AG04450 (cell line): ENCODE results near the gene MAD1L1. TPM values are rescaled to one million over a fixed set of nuclear protein-coding genes. Genes with fewer than 3 reads are reported as not detected.
A peak's percentile ranks its signal among the peaks of the same experiment; 100 is the strongest.

Source experiments
- CTCF ChIA-PET: fragments of 300-600, 350-600 bp; formaldehyde crosslinking; extraction: SDS; loops from one replicate; lab custom pipeline; 2022; ENCODE audit warnings: antibody characterized with exemption, inconsistent platforms; lab: Charles Lee
- POLR2A ChIA-PET: fragments of 350-600 bp; formaldehyde crosslinking; extraction: SDS; loops from one replicate; lab custom pipeline; 2021; ENCODE audit warnings: antibody characterized with exemption, inconsistent platforms; lab: Yijun Ruan, JAX
- DNase-seq: peaks from one replicate; pipeline ENCODE4 v3.0.0-alpha.2; 2011; ENCODE audit warnings: low read depth, low spot score
- H3K27ac ChIP-seq: one replicate; pipeline ENCODE4 v1.5.1; 2012; ENCODE audit warnings: low read depth, low read length, control low read depth
- H3K27me3 ChIP-seq: one replicate; pipeline ENCODE4 v1.6.0; 2012; ENCODE audit warnings: low read length; ENCODE audit not compliant: control insufficient read depth, insufficient read depth
- H3K4me3 ChIP-seq: 2 replicates; pipeline ENCODE4 v1.5.1; 2011; ENCODE audit warnings: mild to moderate bottlenecking, low read depth, low read length, control low read depth
- H3K9me3 ChIP-seq: 2 replicates; pipeline ENCODE4 v1.5.1; 2012; ENCODE audit warnings: low read length; ENCODE audit not compliant: control insufficient read depth, insufficient read depth
- polyA plus RNA-seq: library from polyadenylated mRNA; depleted of rRNA; stranded (reverse); fragments of >200 nt; gene quantifications from 2 replicates; pipeline ENCODE4 v1.2.3, GENCODE V29; 2011
- TF ChIP-seq, protein P1 (sequence below): IDR thresholded peaks from 2 replicates; pipeline ENCODE4 v1.5.1; 2011; ENCODE audit warnings: low read depth, low read length, control low read depth, inconsistent platforms

The MAD1L1 gene
- polyA plus RNA-seq, 1 experiment: 11.9 TPM

DNA sequence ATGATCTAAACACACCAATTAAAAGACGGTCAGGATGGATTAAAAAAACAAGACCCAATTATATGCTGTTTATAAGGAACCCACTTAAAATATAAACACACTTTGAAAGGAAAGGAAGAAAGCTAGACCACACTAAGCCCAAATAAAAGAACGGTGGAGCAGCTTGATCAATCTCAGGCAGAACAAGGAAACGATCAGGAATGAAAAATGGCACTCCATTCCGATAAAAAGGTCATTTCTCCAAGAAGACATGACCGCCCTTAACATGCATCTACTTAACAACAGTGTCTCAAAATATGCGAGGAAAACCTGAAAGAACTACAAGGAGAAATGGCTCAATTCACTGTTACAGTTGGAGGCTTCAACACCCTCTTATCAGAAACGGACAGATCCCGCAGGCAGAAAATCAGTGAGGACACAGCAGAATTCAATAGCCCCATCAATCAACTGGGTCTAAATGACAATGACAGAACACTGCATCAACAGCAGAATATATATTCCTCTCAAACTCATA is 210.0 kb downstream of the MAD1L1 start:
- no peak for DNase-seq
- no peak overlapping the region for H3K27ac ChIP-seq
- no peaks in the 10 kb centered on the region for H3K27me3 ChIP-seq
- no peak overlapping the region for H3K4me3 ChIP-seq
- ChIA-PET CTCF (no interaction called here), POLR2A (no interaction called here)
- H3K9me3 ChIP-seq: peaks cover 6% of the 10 kb centered on the region
- TF ChIP-seq, protein P1, sequence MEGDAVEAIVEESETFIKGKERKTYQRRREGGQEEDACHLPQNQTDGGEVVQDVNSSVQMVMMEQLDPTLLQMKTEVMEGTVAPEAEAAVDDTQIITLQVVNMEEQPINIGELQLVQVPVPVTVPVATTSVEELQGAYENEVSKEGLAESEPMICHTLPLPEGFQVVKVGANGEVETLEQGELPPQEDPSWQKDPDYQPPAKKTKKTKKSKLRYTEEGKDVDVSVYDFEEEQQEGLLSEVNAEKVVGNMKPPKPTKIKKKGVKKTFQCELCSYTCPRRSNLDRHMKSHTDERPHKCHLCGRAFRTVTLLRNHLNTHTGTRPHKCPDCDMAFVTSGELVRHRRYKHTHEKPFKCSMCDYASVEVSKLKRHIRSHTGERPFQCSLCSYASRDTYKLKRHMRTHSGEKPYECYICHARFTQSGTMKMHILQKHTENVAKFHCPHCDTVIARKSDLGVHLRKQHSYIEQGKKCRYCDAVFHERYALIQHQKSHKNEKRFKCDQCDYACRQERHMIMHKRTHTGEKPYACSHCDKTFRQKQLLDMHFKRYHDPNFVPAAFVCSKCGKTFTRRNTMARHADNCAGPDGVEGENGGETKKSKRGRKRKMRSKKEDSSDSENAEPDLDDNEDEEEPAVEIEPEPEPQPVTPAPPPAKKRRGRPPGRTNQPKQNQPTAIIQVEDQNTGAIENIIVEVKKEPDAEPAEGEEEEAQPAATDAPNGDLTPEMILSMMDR: no peak

DNA sequence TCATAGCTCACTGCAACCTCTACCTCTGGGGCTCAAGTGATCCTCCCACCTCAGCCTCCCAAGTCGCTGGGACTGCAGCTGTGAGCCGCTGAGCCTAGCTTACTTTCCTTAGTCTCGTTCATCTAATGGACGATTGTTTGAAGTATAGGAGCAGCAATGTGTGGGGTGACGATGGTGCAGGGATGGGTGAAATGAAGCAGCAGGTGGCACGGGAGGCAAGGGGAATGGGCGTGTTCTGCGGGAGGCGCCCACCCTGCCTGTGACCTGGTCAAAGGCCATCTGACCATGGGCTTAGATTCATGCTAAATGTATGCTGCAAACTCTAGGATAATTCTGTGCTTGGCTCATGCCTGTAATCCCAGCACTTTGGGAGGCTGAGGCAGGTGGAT is 210.7 kb downstream of the MAD1L1 start:
- POLR2A ChIA-PET: no interaction called here
- no peaks in the 10 kb centered on the region for H3K27me3 ChIP-seq
- H3K27ac ChIP-seq: no peak overlapping the region
- CTCF ChIA-PET: no interaction called here
- DNase-seq: no peak
- peaks cover 6% of the 10 kb centered on the region for H3K9me3 ChIP-seq
- TF ChIP-seq, protein P1: no peak
- no peak overlapping the region for H3K4me3 ChIP-seq

DNA sequence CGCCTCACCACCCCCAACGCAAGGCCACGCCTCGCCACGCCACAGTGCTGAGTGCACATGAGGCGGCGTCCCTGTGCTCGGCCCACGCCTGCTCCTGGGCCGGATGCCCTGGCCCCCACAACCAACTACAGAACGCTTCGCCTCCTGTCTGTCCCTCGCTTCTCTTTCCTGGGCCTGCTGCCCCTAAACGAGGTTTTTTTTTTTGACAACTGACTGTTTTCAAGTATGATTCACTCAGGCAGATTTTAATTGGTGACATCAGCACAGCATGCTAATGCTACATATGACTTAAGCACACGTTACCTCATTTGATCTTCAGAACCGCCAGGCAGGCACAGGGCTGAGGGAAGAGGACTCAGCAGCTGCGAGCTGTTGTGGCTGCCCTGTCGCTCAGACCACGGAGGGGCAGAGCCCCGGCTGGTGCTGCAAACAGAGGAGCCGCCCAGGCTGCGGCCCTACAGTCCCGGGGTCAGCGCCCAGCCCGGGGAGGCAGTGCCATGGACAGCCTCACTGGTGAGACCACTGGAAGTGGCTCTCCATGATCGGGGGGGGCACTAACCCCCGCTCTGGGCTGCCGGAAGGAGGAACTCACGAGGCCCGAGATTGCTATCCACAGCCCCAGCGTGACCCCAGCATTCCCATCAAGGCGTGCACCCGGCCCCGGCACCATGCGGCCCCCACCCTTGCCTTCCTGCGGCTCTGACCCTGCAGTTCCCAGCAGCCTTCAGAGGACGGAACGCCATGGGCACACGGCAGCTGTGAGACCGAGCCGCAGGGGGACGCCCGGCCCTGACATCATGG is 212.8 kb downstream of the MAD1L1 start:
- no peak overlapping the region for H3K4me3 ChIP-seq
- DNase-seq: peak; percentile 78
- H3K9me3 ChIP-seq: peaks cover 6% of the 10 kb centered on the region
- TF ChIP-seq, protein P1: no peak
- POLR2A ChIA-PET: interaction anchor here (0.6 to 1.0 kb wide), 2 partner anchors 8 to 482 kb away, joined by 3 read pairs; no protein-coding TSS in a partner anchor
- CTCF ChIA-PET: no interaction called here
- H3K27me3 ChIP-seq: no peaks in the 10 kb centered on the region
- peak overlapping the region; percentile 94 for H3K27ac ChIP-seq

- DNase-seq: no peak
- H3K27me3 ChIP-seq: no peaks in the 10 kb centered on the region
- POLR2A ChIA-PET: interaction anchor here (1.0 kb wide), 1 partner anchor 481 kb away, joined by 3 read pairs; no protein-coding TSS in a partner anchor
- H3K27ac ChIP-seq: peak overlapping the region; percentile 94
- peaks cover 3% of the 10 kb centered on the region for H3K9me3 ChIP-seq
- H3K4me3 ChIP-seq: no peak overlapping the region
- CTCF ChIA-PET: no interaction called here
- TF ChIP-seq, protein P1: no peak
Measured at GRCh38 chr7:2019461-2019710, 213.4 kb downstream of the MAD1L1 start.

- ChIA-PET CTCF (no interaction called here), POLR2A (interaction anchor here (1.0 kb wide), 1 partner anchor 481 kb away, joined by 3 read pairs; no protein-coding TSS in a partner anchor)
- Histone ChIP-seq H3K9me3 (no peaks in the 10 kb centered on the region; the same call in 1 of the 2 replicates), H3K4me3 (no peak overlapping the region), H3K27ac (peak overlapping the region; percentile 94), H3K27me3 (no peaks in the 10 kb centered on the region)
- TF ChIP-seq, protein P1: no peak
- peak; percentile 37 for DNase-seq
Measured at GRCh38 chr7:2018569-2019460, 213.9 kb downstream of the MAD1L1 start.
